Smooth muscle cell (in vitro differentiated cells): ENCODE data around the gene PSME3. TPM values are rescaled to one million over a fixed set of nuclear protein-coding genes. Genes with fewer than 3 reads are reported as not detected.

ENCODE experiments used
- DNase-seq: peaks from one replicate; lab custom pipeline; 2025; ENCODE audit not compliant: unreplicated experiment; lab: John Stamatoyannopoulos, UW
- H2AFZ ChIP-seq: fragments of 200-600 bp; sonication (generic); 2 replicates; pipeline ENCODE4 v1.6.0; 2016; ENCODE audit warnings: antibody characterized with exemption, low read depth, mild to moderate bottlenecking
- H3F3A ChIP-seq: fragments of 200-600 bp; sonication (generic); 2 replicates; pipeline ENCODE4 v1.6.0; 2017; ENCODE audit warnings: antibody characterized with exemption, low read depth
- H3K27ac ChIP-seq: fragments of 200-600 bp; sonication (generic); 2 replicates; pipeline ENCODE4 v1.5.1; 2016; ENCODE audit warnings: low read depth, mild to moderate bottlenecking
- H3K27me3 ChIP-seq: fragments of 200-600 bp; sonication (generic); 2 replicates; pipeline ENCODE4 v1.6.1; 2016; ENCODE audit warnings: low read depth, mild to moderate bottlenecking
- H3K36me3 ChIP-seq: fragments of 200-600 bp; sonication (generic); 2 replicates; pipeline ENCODE4 v1.5.1; 2016; ENCODE audit warnings: low read depth
- H3K4me1 ChIP-seq: fragments of 200-600 bp; sonication (generic); 2 replicates; pipeline ENCODE4 v1.5.1; 2016; ENCODE audit warnings: low read depth
- H3K4me2 ChIP-seq: fragments of 200-600 bp; sonication (generic); 2 replicates; pipeline ENCODE4 v1.6.0; 2016; ENCODE audit warnings: mild to moderate bottlenecking
- H3K4me3 ChIP-seq: fragments of 200-600 bp; sonication (generic); 2 replicates; pipeline ENCODE4 v1.5.1; 2016; ENCODE audit warnings: mild to moderate bottlenecking
- H3K79me2 ChIP-seq: fragments of 200-600 bp; sonication (generic); 2 replicates; pipeline ENCODE4 v1.6.0; 2016; ENCODE audit warnings: low read depth, mild to moderate bottlenecking
- H3K9ac ChIP-seq: fragments of 200-600 bp; sonication (generic); 2 replicates; pipeline ENCODE4 v1.6.0; 2016; ENCODE audit warnings: low read depth
- H3K9me3 ChIP-seq: fragments of 200-600 bp; sonication (generic); replicated peaks from 2 replicates; pipeline ENCODE4 v1.5.1; 2016; ENCODE audit warnings: low read depth
- H4K20me1 ChIP-seq: fragments of 200-600 bp; sonication (generic); 2 replicates; pipeline ENCODE4 v1.6.0; 2016; ENCODE audit warnings: low read depth
- WGBS: methylation state at CpG from one replicate; pipeline ENCODE4 v1.1.7; 2016; ENCODE audit warnings: low lambda C conversion rate; 5-methylcytosine and 5-hydroxymethylcytosine counted together
- polyA plus RNA-seq: library from polyadenylated mRNA; unstranded; fragments of >200 nt; fragmentation: Nextera tagmentation; extraction: Ambion mirVana; gene quantifications from 2 replicates; pipeline ENCODE4 v1.2.1, GENCODE V29; 2016
- total RNA-seq: library from RNA; depleted of rRNA; stranded (reverse); fragments of >200 nt; gene quantifications from 2 replicates; pipeline ENCODE4 v1.2.3, GENCODE V29; 2014
- TF ChIP-seq, protein P1 (sequence below): fragments of 200-600 bp; sonication (generic); IDR thresholded peaks from 2 replicates; pipeline ENCODE4 v1.5.1; 2017; ENCODE audit warnings: borderline replicate concordance, mild to moderate bottlenecking, antibody characterized with exemption; ENCODE audit not compliant: insufficient read depth, poor library complexity, severe bottlenecking

Gene PSME3
- total and polyA plus RNA-seq, 2 experiments from 2014 or later, result 67.1 to 85.3 TPM

DNA sequence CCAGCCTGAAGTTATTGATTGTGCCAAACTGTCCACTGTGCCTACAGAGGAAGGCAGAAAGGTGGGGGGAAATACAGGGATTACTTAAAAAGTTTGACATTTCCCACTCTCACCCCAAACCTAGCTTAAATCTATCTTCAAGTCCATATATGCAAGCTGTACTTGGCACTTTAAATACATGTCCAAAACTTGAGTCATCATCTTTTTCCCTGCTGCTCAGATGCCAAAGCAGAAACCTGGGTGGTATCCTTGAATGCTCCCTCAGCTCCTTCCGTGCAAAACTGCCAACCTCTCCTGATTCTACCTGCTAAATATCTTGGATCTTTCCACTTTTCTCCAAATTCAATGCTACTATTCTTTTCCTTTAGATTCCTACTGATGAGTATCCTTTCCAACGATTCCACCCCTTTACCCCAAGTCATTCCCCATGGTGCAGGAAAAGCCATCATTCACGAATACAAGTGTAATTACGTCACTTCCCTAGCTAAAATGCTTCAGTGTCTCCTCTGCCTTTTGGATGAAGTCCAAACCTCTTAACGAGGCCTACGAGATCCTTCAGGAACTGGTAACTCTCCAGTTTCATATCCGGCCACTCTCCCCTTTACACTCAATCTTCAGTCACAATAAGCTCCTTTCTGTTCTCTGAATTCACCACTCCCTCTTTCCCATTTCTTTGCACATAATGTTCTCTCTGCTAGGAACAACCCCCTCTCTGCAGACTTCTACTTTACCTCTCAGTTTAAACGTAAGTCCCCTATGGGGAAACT, 18.4 kb upstream of the PSME3 start:
- no peaks in the 10 kb centered on the region for H3K79me2 ChIP-seq
- H3F3A ChIP-seq, result no peaks in the 10 kb centered on the region
- no peak overlapping the region for H3K9ac ChIP-seq
- 96% methylated on average over 8 of the region's 8 CpGs for WGBS
- peaks cover 12% of the 10 kb centered on the region for H3K36me3 ChIP-seq
- H3K27me3 ChIP-seq, result no peaks in the 10 kb centered on the region
- no peaks in the 10 kb centered on the region for H3K4me1 ChIP-seq
- H4K20me1 ChIP-seq, result no peaks in the 10 kb centered on the region
- H3K4me2 ChIP-seq, result no peak overlapping the region
- H3K4me3 ChIP-seq, result no peak overlapping the region
- H3K27ac ChIP-seq, result no peak overlapping the region
- no peak for DNase-seq
- no peak overlapping the region for H2AFZ ChIP-seq
- TF ChIP-seq, protein P1, sequence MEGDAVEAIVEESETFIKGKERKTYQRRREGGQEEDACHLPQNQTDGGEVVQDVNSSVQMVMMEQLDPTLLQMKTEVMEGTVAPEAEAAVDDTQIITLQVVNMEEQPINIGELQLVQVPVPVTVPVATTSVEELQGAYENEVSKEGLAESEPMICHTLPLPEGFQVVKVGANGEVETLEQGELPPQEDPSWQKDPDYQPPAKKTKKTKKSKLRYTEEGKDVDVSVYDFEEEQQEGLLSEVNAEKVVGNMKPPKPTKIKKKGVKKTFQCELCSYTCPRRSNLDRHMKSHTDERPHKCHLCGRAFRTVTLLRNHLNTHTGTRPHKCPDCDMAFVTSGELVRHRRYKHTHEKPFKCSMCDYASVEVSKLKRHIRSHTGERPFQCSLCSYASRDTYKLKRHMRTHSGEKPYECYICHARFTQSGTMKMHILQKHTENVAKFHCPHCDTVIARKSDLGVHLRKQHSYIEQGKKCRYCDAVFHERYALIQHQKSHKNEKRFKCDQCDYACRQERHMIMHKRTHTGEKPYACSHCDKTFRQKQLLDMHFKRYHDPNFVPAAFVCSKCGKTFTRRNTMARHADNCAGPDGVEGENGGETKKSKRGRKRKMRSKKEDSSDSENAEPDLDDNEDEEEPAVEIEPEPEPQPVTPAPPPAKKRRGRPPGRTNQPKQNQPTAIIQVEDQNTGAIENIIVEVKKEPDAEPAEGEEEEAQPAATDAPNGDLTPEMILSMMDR, result no peak
- no peaks in the 10 kb centered on the region for H3K9me3 ChIP-seq

DNA sequence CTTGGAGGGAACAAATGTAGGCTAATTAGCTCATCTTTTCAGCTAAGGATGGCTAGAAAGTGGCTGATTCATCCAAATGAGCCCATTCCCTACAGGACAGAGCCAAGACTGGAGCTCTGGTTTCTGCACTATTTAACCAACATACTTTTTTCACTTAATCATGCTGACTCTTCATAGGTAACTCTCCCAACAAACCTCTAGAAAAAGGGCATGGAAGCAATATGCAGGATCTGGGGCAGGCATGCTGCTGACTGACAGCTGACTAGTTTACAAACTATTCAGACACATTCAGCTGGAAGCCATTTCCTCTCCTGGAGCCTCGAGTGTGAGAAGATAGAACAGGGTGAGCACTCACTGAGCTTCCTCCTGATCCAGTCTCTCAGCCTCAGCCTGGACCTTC, 15.3 kb upstream of the PSME3 start:
- peaks cover 4% of the 10 kb centered on the region for H3K79me2 ChIP-seq
- H3K9ac ChIP-seq, result no peak overlapping the region
- H3F3A ChIP-seq, result no peaks in the 10 kb centered on the region
- H3K4me2 ChIP-seq, result no peak overlapping the region
- H3K27me3 ChIP-seq, result no peaks in the 10 kb centered on the region
- H2AFZ ChIP-seq, result no peak overlapping the region
- H3K4me1 ChIP-seq, result peaks cover 1% of the 10 kb centered on the region
- H3K27ac ChIP-seq, result no peak overlapping the region
- TF ChIP-seq, protein P1, result no peak
- H3K4me3 ChIP-seq, result no peak overlapping the region
- H3K36me3 ChIP-seq, result peaks cover 9% of the 10 kb centered on the region
- 80% methylated on average over 1 of the region's 1 CpG for WGBS
- no peaks in the 10 kb centered on the region for H3K9me3 ChIP-seq
- H4K20me1 ChIP-seq, result no peaks in the 10 kb centered on the region
- no peak for DNase-seq

DNA sequence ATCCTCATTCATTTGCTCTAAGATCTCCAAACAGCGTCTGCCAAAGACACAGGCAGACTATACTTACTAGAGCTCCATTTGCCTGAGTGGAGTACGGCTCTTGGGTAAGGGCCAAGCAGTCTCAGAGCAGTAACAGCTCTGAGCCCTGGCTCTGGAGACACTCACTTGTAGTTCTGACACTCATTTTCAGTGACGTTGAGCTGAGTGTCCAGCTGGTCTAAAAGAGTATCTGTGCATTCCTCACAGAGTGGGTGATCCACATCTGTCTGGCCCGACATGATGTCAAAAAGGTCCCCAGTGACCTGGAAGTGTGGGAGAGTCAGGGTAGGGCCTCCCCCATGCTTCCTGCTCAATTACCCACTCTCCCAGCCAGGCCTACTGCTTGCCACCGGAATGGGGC, 14.8 kb upstream of the PSME3 start:
- no peaks in the 10 kb centered on the region for H4K20me1 ChIP-seq
- H3K9me3 ChIP-seq, result no peaks in the 10 kb centered on the region
- H3K79me2 ChIP-seq, result peaks cover 9% of the 10 kb centered on the region
- no peaks in the 10 kb centered on the region for H3F3A ChIP-seq
- H2AFZ ChIP-seq, result no peak overlapping the region
- H3K4me3 ChIP-seq, result no peak overlapping the region
- H3K4me1 ChIP-seq, result peaks cover 6% of the 10 kb centered on the region
- TF ChIP-seq, protein P1, result no peak
- no peak for DNase-seq
- H3K36me3 ChIP-seq, result peaks cover 9% of the 10 kb centered on the region
- H3K27ac ChIP-seq, result no peak overlapping the region
- no peaks in the 10 kb centered on the region for H3K27me3 ChIP-seq
- H3K9ac ChIP-seq, result no peak overlapping the region
- no peak overlapping the region for H3K4me2 ChIP-seq
- WGBS, result 96% methylated on average over 5 of the region's 5 CpGs
